SIG-M5 (cell line): ENCODE data around the gene PRODH.
"Not testable (repeated sequence)": the region's sequence is repeated elsewhere in the genome, so short reads cannot be mapped to it uniquely, and the experiment has no call there.

Experiments
- DNase-seq: peaks from one replicate; lab custom pipeline; 2025; lab: John Stamatoyannopoulos, UW

PRODH gene

DNA sequence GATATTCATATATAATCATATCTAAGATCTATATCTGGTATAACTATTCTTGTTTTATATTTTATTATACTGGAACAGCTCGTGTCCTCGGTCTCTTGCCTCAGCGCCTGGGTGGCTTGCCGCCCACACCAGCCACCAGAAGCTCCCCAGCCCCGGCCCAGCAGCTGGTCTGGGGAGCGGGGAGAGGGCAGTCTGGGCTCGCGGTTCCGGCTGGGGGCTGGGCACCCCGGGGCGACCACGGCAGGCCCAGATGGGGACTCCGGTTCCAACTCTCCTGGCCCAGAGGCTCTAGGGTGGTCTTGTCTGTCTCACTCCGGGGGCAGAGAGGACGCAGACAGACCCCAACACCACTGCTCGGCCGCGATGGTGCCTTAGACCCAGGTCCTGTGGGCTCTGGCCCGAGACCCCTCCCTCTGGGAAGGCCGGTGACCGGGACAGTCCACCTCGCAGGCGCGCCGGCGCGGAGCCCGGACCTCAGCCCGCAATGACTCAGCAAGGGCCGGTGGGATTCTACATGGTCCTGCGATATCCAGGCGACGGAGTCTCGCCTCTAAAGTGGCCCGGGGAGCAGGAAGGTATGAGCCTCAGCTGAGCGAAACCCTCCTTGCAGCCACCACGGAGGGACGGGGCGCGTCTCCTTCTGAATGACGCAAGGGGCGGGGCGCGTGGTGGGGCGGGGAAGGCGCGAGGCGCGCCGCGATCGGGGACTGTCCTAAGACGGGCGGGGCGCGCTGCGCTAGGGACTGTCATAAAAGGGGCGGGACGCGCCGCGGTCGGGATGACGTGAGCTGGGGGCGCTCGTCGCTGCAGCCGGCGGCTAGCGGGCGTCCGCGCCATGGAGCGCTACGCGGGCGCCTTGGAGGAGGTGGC, 30.3 kb downstream of the PRODH start, which contains the start of gene DGCR6:
TSS of gene DGCR6 (plus strand) at position 781 of the 870 bp plus-strand sequence. CDS start at position 836, 55 bp downstream.
- DNase-seq: no peak

DNA sequence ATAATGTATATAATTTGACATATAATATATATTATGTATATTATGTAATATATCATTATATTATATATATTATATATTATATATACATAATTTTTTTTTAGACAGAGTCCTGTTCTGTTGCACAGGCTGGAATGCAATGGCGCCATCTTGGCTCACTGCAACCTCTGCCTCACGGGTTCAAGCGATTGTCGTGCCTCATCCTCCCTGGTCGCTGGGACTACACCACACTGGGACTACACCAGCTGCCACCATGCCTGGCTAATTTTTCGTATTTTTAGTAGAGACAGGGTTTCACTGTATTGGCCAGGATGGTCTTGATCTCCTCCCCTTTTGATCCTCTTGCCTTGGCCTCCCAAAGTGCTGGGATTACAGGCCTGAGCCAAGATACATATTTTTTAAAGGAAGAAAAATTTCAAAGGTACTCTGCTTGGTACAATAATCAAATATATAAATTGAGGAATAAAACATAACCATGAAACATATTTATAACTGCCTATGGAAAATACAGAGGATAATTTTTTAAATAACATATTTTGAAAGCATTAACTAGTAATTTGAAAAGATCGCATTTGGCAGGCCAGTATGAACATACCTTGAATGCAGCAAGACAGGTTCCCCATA, 39.9 kb downstream of the PRODH start:
- not testable (repeated sequence) for DNase-seq

DNA sequence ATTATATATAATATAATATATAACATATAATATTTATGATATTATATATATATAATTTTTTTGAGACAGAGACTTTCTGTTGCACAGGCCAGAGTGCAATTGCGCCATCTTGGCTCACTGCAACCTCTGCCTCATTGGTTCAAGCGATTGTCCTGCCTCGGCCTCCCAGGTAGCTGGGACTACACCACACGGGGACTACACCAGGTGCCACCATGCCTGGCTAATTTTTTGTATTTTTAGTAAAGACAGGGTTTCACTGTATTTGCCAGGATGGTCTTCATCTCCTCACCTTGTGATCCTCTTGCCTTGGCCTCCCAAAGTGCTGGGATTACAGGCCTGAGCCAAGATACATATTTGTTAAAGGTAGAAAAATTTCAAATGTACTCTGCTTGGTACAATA, 42.3 kb downstream of the PRODH start:
- not testable (repeated sequence) for DNase-seq

DNA sequence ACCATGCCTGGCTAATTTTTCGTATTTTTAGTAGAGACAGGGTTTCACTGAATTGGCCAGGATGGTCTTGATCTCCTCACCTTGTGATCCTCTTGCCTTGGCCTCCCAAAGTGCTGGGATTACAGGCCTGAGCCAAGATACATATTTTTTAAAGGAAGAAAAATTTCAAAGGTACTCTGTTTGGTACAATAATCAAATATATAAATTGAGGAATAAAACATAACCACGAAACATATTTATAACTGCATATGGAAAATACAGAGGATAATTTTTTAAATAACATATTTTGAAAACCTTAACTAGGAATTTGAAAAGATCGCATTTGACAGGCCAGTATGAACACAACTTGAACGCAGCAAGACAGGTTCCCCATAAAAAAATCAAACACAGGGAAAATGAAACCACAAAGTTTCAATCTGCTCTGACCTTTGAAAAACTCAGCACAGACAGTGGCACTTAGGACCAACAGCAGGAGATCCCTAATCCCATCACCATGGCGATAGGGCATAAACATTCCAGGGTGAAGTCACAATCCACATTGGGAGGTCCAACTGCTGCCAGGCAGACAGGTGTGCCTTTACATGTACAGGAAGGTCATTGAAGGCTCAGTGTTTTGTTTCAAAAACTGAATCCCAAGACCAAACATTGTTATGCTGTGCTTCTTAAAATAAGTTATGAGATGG, 45.4 kb downstream of the PRODH start:
- not testable (repeated sequence) for DNase-seq

DNA sequence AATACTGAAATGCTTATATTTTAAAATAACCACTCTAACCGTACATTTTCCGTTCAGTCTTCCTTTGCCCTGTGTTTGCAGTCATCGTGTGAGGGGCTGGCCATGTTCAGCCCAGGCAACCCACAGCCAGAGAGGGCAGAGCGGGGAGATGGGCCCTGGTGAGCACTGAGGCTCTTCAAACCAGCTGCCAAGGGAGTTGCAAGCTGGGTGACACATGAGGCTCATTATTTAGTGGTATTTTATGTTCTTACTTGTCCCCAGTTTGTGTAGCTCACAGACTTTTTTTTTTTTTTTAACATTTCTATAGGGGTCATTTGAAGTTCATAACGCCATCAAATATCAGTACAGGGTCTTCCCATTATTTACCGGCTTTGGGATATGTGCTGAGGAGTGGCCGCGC, 48.0 kb downstream of the PRODH start:
- no peak for DNase-seq

DNA sequence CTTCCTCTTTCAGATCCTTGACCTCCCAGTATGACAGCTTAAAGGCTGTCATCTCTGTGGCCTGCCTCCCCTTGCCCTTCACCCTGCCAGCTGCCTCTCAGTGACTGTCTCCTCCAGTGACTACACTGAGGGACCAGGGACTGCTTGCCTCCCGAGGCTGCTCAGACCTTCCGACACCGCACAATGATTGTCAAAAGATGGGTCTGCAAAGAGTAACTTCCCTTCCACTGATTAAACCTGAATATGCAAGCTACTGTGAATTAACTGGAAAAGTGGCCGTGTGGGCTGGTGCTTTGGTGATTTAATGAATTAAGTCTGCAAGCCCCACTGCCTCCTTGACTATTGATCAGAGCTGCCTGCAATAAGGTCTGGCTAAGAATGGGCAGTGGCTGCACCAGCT, 51.6 kb downstream of the PRODH start:
- not testable (repeated sequence) for DNase-seq

DNA sequence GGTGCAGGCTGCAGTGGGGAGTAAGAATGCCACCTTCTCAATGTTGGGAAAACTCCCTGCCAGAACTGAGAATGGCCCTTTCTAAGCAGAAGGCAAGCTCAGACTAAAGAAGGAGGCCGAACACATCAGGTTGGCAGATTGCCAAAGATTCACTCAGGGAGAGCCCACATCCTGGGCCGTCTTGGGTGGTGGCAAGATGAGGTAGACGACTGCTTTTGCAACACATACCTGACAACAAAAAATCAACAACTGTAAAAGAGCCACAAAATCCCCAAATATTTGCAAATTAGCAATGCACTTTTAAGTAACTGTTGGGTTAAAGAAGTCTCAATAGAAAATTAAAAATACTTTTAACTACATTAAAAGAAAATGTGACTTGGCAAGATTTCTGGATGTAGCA, 54.8 kb downstream of the PRODH start:
- DNase-seq: not testable (repeated sequence)
